AG04449 (cell line): ENCODE measurements around the gene PRLR.

Source experiments
- CTCF ChIA-PET: fragments of 350-600 bp; formaldehyde crosslinking; extraction: SDS; loops from one replicate; lab custom pipeline; 2021; ENCODE audit warnings: antibody characterized with exemption; lab: Yijun Ruan, JAX
- POLR2A ChIA-PET: fragments of 400-600, 350-600 bp; formaldehyde crosslinking; extraction: SDS; loops from one replicate; lab custom pipeline; 2020; ENCODE audit warnings: antibody characterized with exemption, inconsistent platforms; lab: Yijun Ruan, JAX
- DNase-seq: peaks from one replicate; pipeline ENCODE4 v3.0.0-alpha.2; 2010; ENCODE audit warnings: low read depth, low spot score
- H3K4me3 ChIP-seq: 2 replicates; pipeline ENCODE4 v1.5.1; 2011; ENCODE audit warnings: low read depth, mild to moderate bottlenecking, control low read depth, low read length
- CTCF ChIP-seq: IDR thresholded peaks from one replicate; pipeline ENCODE4 v1.5.1; 2011; ENCODE audit warnings: mild to moderate bottlenecking, moderate library complexity, low read length, control low read depth, inconsistent platforms; ENCODE audit not compliant: insufficient read depth; ENCODE audit errors: missing control alignments

Gene PRLR

GRCh38 chr5:35010676-35011075 lies 219.6 kb downstream of the PRLR start:
- TF ChIP-seq CTCF: no peak
- ChIA-PET CTCF (interaction anchor here (1.0 kb wide), 1 partner anchor 9 kb away, joined by 3 read pairs; no protein-coding TSS in a partner anchor), POLR2A (no interaction called here)
- H3K4me3 ChIP-seq: no peak overlapping the region
- DNase-seq: no peak

- CTCF ChIA-PET: interaction anchor here (0.8 to 2.8 kb wide), 2 partner anchors 8 to 14 kb away, joined by 4 to 9 read pairs; no protein-coding TSS in a partner anchor
- POLR2A ChIA-PET: no interaction called here
- no peak for DNase-seq
These were observed 220.6 kb downstream of the PRLR start for GRCh38 chr5:35009657-35010056.

GRCh38 chr5:35009019-35009418 lies 221.3 kb downstream of the PRLR start:
- no peak for DNase-seq
- CTCF ChIA-PET: interaction anchor here (2.8 kb wide), 1 partner anchor 13 kb away, joined by 9 read pairs; no protein-coding TSS in a partner anchor
- no peak for TF ChIP-seq CTCF
- no peak overlapping the region for H3K4me3 ChIP-seq
- POLR2A ChIA-PET: no interaction called here

More at GRCh38 chr5:35009657-35010056, 220.6 kb downstream of the PRLR start:
- no peak overlapping the region for H3K4me3 ChIP-seq
- TF ChIP-seq CTCF: no peak

GRCh38 chr5:35004771-35005170 lies 225.5 kb downstream of the PRLR start:
- POLR2A ChIA-PET: no interaction called here
- CTCF ChIA-PET: interaction anchor here (1.1 to 5.7 kb wide), 8 partner anchors 11 to 561 kb away, joined by 3 to 72 read pairs (median 10); partner anchors contain the start of gene DNAJC21
- H3K4me3 ChIP-seq: no peak overlapping the region
- DNase-seq: no peak
- no peak for TF ChIP-seq CTCF

GRCh38 chr5:35004200-35004599 lies 226.1 kb downstream of the PRLR start:
- ChIA-PET CTCF (interaction anchor here (0.8 to 5.7 kb wide), 26 partner anchors 8 to 922 kb away, joined by 3 to 72 read pairs (median 5); partner anchors contain the start of gene DNAJC21), POLR2A (no interaction called here)
- H3K4me3 ChIP-seq: no peak overlapping the region
- TF ChIP-seq CTCF: no peak
- no peak for DNase-seq

GRCh38 chr5:35003018-35003957 lies 227.0 kb downstream of the PRLR start:
- ChIA-PET CTCF (interaction anchor here (0.6 to 5.7 kb wide), 45 partner anchors 9 to 923 kb away, joined by 3 to 72 read pairs (median 5); partner anchors contain the start of genes BRIX1, DNAJC21 and RAD1), POLR2A (no interaction called here)
- no peak overlapping the region for H3K4me3 ChIP-seq

More at GRCh38 chr5:35003018-35003957, 227.0 kb downstream of the PRLR start:
- no peak for DNase-seq
- TF ChIP-seq CTCF: peak; percentile 79
